HEK293T (cell line): ENCODE measurements around the gene EXOC3L4.

Experiments used
- CTCF ChIA-PET: fragments of 350-600 bp; formaldehyde crosslinking; extraction: SDS; loops from one replicate; lab custom pipeline; 2021; ENCODE audit warnings: antibody characterized with exemption, inconsistent platforms; lab: Yijun Ruan, JAX
- POLR2A ChIA-PET: fragments of 350-600 bp; formaldehyde crosslinking; extraction: SDS; loops from one replicate; lab custom pipeline; 2020; ENCODE audit warnings: antibody characterized with exemption, inconsistent platforms; lab: Yijun Ruan, JAX
- DNase-seq: peaks from one replicate; pipeline ENCODE4 v3.0.0; 2012; ENCODE audit warnings: mixed read lengths; ENCODE audit errors: extremely low spot score
- ARNT ChIP-seq: fragments of 450-650 bp; IDR thresholded peaks from 2 replicates; pipeline ENCODE4 v1.6.1; 2017; ENCODE audit warnings: mild to moderate bottlenecking
- BHLHE40 ChIP-seq: fragments of 450-650 bp; IDR thresholded peaks from 2 replicates; pipeline ENCODE4 v1.6.1; 2016; ENCODE audit warnings: mild to moderate bottlenecking, moderate library complexity, borderline replicate concordance
- CTBP1 ChIP-seq: fragments of 450-650 bp; IDR thresholded peaks from 2 replicates; pipeline ENCODE4 v1.6.1; 2016; ENCODE audit warnings: borderline replicate concordance
- ELF4 ChIP-seq: fragments of 450-650 bp; IDR thresholded peaks from 2 replicates; pipeline ENCODE4 v1.6.1; 2017; ENCODE audit warnings: antibody characterized with exemption
- FOXA1 ChIP-seq: fragments of 450-650 bp; IDR thresholded peaks from 2 replicates; pipeline ENCODE4 v1.6.1; 2016; ENCODE audit warnings: mild to moderate bottlenecking
- FOXK2 ChIP-seq: fragments of 450-650 bp; IDR thresholded peaks from 2 replicates; pipeline ENCODE4 v1.6.1; 2016; ENCODE audit warnings: mild to moderate bottlenecking
- FOXM1 ChIP-seq: fragments of 450-650 bp; IDR thresholded peaks from 2 replicates; pipeline ENCODE4 v1.6.1; 2017; ENCODE audit warnings: mild to moderate bottlenecking, borderline replicate concordance
- HDGF ChIP-seq: fragments of 450-650 bp; IDR thresholded peaks from 2 replicates; pipeline ENCODE4 v1.6.1; 2017; ENCODE audit warnings: antibody characterized with exemption, borderline replicate concordance
- L3MBTL2 ChIP-seq: fragments of 450-650 bp; conservative IDR thresholded peaks from 2 replicates; pipeline ENCODE4 v1.6.1; 2016; ENCODE audit warnings: mild to moderate bottlenecking
- LEF1 ChIP-seq: fragments of 450-650 bp; IDR thresholded peaks from 2 replicates; pipeline ENCODE4 v1.6.1; 2017; ENCODE audit warnings: mild to moderate bottlenecking, borderline replicate concordance
- NFRKB ChIP-seq: fragments of 450-650 bp; IDR thresholded peaks from 2 replicates; pipeline ENCODE4 v1.6.1; 2016; ENCODE audit warnings: mild to moderate bottlenecking, moderate library complexity
- PKNOX1 ChIP-seq: fragments of 450-650 bp; IDR thresholded peaks from 2 replicates; pipeline ENCODE4 v1.6.1; 2016
- SP1 ChIP-seq: fragments of 450-650 bp; IDR thresholded peaks from 2 replicates; pipeline ENCODE4 v1.6.1; 2017
- SUZ12 ChIP-seq: fragments of 450-650 bp; IDR thresholded peaks from 2 replicates; pipeline ENCODE4 v1.6.1; 2016; ENCODE audit warnings: mild to moderate bottlenecking
- TARDBP ChIP-seq: fragments of 450-650 bp; IDR thresholded peaks from 2 replicates; pipeline ENCODE4 v1.6.1; 2016
- ZNF384 ChIP-seq: fragments of 450-650 bp; IDR thresholded peaks from 2 replicates; pipeline ENCODE4 v1.6.1; 2016

The EXOC3L4 gene

GRCh38 chr14:103064436-103064835 lies 30.1 kb upstream of the EXOC3L4 start:
- no peak for DNase-seq
- TF ChIP-seq CTBP1, result no peak
- no peak for TF ChIP-seq L3MBTL2
- TF ChIP-seq TARDBP, result no peak
- no peak for TF ChIP-seq NFRKB
- TF ChIP-seq ZNF384, result no peak
- TF ChIP-seq FOXK2, result no peak
- no peak for TF ChIP-seq FOXA1
- TF ChIP-seq ARNT, result no peak
- no peak for TF ChIP-seq BHLHE40
- TF ChIP-seq LEF1, result no peak
- no peak for TF ChIP-seq PKNOX1
- TF ChIP-seq FOXM1, result no peak
- TF ChIP-seq SP1, result no peak
- no peak for TF ChIP-seq HDGF
- TF ChIP-seq ELF4, result no peak
- no peak for TF ChIP-seq SUZ12
- POLR2A ChIA-PET, result no interaction called here
- CTCF ChIA-PET, result no interaction called here

DNA sequence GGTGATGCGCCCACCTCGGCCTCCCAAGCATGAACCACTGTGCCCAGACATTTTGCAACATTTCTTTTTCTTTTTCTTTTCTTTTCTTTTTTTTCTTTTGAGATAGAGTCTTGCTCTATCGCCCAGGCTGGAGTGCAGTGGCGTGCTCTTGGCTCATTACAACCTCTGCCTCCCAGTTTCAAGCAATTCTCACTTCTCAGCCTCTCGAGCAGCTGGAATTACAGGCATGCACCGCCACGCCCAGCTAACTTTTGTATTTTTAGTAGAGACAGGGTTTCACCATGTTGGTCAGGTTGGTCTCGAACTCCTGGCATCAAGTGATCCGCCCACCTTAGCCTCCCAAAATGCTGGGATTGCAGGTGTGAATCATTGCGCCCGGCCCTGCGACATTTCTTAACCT lies 29.5 kb upstream of the EXOC3L4 start:
- TF ChIP-seq PKNOX1 (no peak), ARNT (no peak), BHLHE40 (no peak), CTBP1 (no peak), TARDBP (no peak), HDGF (no peak), ELF4 (no peak), NFRKB (no peak), L3MBTL2 (no peak), FOXK2 (no peak), ZNF384 (no peak)
- ChIA-PET POLR2A (interaction anchor here (1.4 kb wide), 1 partner anchor 10 kb away, joined by 3 read pairs; no protein-coding TSS in a partner anchor), CTCF (no interaction called here)
- no peak for DNase-seq

- TF ChIP-seq NFRKB (no peak), ARNT (no peak), SP1 (no peak), ZNF384 (no peak), HDGF (no peak), SUZ12 (no peak), CTBP1 (no peak), BHLHE40 (no peak), LEF1 (no peak), L3MBTL2 (no peak), TARDBP (no peak), PKNOX1 (no peak)
- POLR2A ChIA-PET, result interaction anchor here (1.4 kb wide), 1 partner anchor 9 kb away, joined by 3 read pairs; no protein-coding TSS in a partner anchor
- CTCF ChIA-PET, result no interaction called here
- no peak for DNase-seq
These were observed 28.7 kb upstream of the EXOC3L4 start for GRCh38 chr14:103065861-103066260.

DNA sequence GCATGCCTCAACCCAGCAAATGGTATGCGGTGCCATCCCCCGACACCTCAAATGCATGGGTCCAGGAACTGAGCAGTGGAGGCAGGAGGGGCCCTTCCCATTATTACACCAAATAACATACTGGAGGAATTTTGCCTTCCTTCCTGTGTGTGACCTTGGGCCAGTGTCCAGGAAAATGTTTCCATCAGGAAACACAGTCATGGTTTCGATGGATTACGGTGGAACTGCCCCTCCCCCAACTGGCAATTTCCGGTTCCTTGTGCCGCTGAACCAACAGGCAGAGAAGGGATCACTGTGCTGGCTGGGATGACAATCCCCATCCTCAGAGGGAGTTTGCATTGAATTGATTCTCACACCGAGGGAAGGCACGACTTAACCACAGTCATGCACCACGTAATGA lies 28.1 kb upstream of the EXOC3L4 start:
- TF ChIP-seq SP1 (no peak), FOXM1 (no peak)
- POLR2A ChIA-PET, result interaction anchor here (1.4 kb wide), 1 partner anchor 8 kb away, joined by 3 read pairs; no protein-coding TSS in a partner anchor
- CTCF ChIA-PET, result no interaction called here
- DNase-seq, result no peak

GRCh38 chr14:103067231-103067954 lies 27.1 kb upstream of the EXOC3L4 start:
- CTCF ChIA-PET, result no interaction called here
- POLR2A ChIA-PET, result interaction anchor here (1.5 kb wide), 1 partner anchor 11 kb away, joined by 5 read pairs; no protein-coding TSS in a partner anchor

More at GRCh38 chr14:103067231-103067954, 27.1 kb upstream of the EXOC3L4 start:
- no peak for DNase-seq
- no peak for TF ChIP-seq CTBP1
- no peak for TF ChIP-seq ZNF384
- TF ChIP-seq ARNT, result no peak
- no peak for TF ChIP-seq L3MBTL2
- no peak for TF ChIP-seq PKNOX1
- no peak for TF ChIP-seq NFRKB
- no peak for TF ChIP-seq SUZ12
- TF ChIP-seq ELF4, result no peak
- TF ChIP-seq FOXK2, result no peak
- TF ChIP-seq HDGF, result no peak
- no peak for TF ChIP-seq LEF1
- no peak for TF ChIP-seq SP1
